Stomach (tissue), 9 donors: ENCODE results near the gene TERB2. TPM values are rescaled to one million over a fixed set of nuclear protein-coding genes. Genes with fewer than 3 reads are reported as not detected.
"Not testable (repeated sequence)": the region's sequence is repeated elsewhere in the genome, so short reads cannot be mapped to it uniquely, and the experiment has no call there.

Source experiments
- DNase-seq, 2 donors: peaks; one replicate each; pipeline versions ENCODE4 v3.0.0 to v3.0.0-alpha.2; 2013 to 2019
- H3K27ac ChIP-seq, 5 donors: fragments of 200-600 bp in 4 of 5; sonication (generic) in 4 of 5; one replicate each; pipeline ENCODE4 v1.5.1; 2013 to 2019; ENCODE audit warnings: mild to moderate bottlenecking in 1 of 5, moderate library complexity in 1 of 5
- H3K27me3 ChIP-seq, 3 donors: fragments of 200-600 bp; sonication (generic); one replicate each; pipeline ENCODE4 v1.5.1; 2017 to 2019; ENCODE audit warnings: mixed run types in 1 of 3
- H3K36me3 ChIP-seq, 4 donors: fragments of 200-600 bp; sonication (generic); 1 replicate in 3 of 4; 2 replicates in 1 of 4; pipeline ENCODE4 v1.5.1; 2016 to 2019
- H3K4me1 ChIP-seq, 4 donors: fragments of 200-600 bp; sonication (generic); one replicate each; pipeline ENCODE4 v1.5.1; 2016 to 2019
- H3K4me3 ChIP-seq, 4 donors: fragments of 200-600 bp; sonication (generic) in 3 of 4; one replicate each; pipeline ENCODE4 v1.5.1; 2016 to 2019; ENCODE audit warnings: mild to moderate bottlenecking in 1 of 4
- H3K9me3 ChIP-seq, 4 donors: fragments of 200-600 bp; sonication (generic); one replicate each; pipeline ENCODE4 v1.5.1; 2016 to 2019
- EP300 ChIP-seq: sonication (generic); formaldehyde crosslinking; IDR thresholded peaks from one replicate; pipeline ENCODE4 v1.6.1; 2017; ENCODE audit warnings: antibody characterized with exemption
- POLR2A ChIP-seq, 4 donors: fragments of 450-650 bp; IDR thresholded peaks; one replicate each; pipeline ENCODE4 v1.6.1; 2016; ENCODE audit warnings: antibody characterized with exemption in 4 of 4, control low read depth in 2 of 4, mild to moderate bottlenecking in 1 of 4, moderate library complexity in 1 of 4
- POLR2AphosphoS5 ChIP-seq, 3 donors: sonication (generic); formaldehyde crosslinking; IDR thresholded peaks; one replicate each; pipeline ENCODE4 v1.6.1; 2016; ENCODE audit warnings: antibody characterized with exemption in 3 of 3
- WGBS, 5 donors: extraction: QIAGEN DNeasy Blood & Tissue Kit in 3 of 5; methylation state at CpG; one replicate each; pipeline versions ENCODE4 v1.1.5 to v1.1.7; 2013 to 2018; 5-methylcytosine and 5-hydroxymethylcytosine counted together
- intact Hi-C: fragments of 100-400 bp; cut with DNase I; formaldehyde crosslinking; loops from one replicate; pipeline ENCODE4 v1.15.1; 2023; ENCODE audit warnings: low total_unique reads
- polyA plus RNA-seq, 3 donors: library from polyadenylated mRNA; stranded (reverse); fragments of 200-250 nt; gene quantifications; one replicate each; pipeline ENCODE4 v1.2.3, GENCODE V29; 2013
- total RNA-seq, 5 donors: library from RNA; depleted of rRNA; stranded (reverse); fragments of >200 nt; gene quantifications; one replicate each; pipeline versions ENCODE4 v1.1.0 to v1.2.3, GENCODE V29; 2014 to 2016
- TF ChIP-seq, protein P1 (sequence below), 7 experiments: fragments of 450-650 bp in 4 of 7; fragments of 200-600 bp in 3 of 7; sonication (generic) in 3 of 7; IDR thresholded peaks; one replicate each; pipeline ENCODE4 v1.5.1; 2016 to 2019; ENCODE audit warnings: antibody characterized with exemption in 7 of 7, control low read depth in 2 of 7, mild to moderate bottlenecking in 1 of 7
- donor health status: healthy with polysubstance abuse.
- donor health status: Bipolar disorder and iron deficiency.
- donor health status: healthy.

Gene TERB2
- total and polyA plus RNA-seq, 8 donors: not detected

GRCh38 chr15:45022871-45023658 is 66.6 kb downstream of the TERB2 start, which contains the start of gene SORD:
TSS of gene SORD (plus strand) at chr15:45023195. CDS start at chr15:45023284, 89 bp downstream.
- peak in 1 of 4 donors; percentile 23 for TF ChIP-seq POLR2A (IDR thresholded peaks at IDR 0.05)
- TF ChIP-seq, protein P1, sequence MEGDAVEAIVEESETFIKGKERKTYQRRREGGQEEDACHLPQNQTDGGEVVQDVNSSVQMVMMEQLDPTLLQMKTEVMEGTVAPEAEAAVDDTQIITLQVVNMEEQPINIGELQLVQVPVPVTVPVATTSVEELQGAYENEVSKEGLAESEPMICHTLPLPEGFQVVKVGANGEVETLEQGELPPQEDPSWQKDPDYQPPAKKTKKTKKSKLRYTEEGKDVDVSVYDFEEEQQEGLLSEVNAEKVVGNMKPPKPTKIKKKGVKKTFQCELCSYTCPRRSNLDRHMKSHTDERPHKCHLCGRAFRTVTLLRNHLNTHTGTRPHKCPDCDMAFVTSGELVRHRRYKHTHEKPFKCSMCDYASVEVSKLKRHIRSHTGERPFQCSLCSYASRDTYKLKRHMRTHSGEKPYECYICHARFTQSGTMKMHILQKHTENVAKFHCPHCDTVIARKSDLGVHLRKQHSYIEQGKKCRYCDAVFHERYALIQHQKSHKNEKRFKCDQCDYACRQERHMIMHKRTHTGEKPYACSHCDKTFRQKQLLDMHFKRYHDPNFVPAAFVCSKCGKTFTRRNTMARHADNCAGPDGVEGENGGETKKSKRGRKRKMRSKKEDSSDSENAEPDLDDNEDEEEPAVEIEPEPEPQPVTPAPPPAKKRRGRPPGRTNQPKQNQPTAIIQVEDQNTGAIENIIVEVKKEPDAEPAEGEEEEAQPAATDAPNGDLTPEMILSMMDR (IDR thresholded peaks at IDR 0.05): no peak
- TF ChIP-seq EP300: no peak
- TF ChIP-seq POLR2AphosphoS5 (IDR thresholded peaks at IDR 0.05): peak; percentile 8 to 68 (median 48)
- intact Hi-C loops: no loop called here
- DNase-seq: peak; percentile 96 to 97
- H3K9me3 ChIP-seq: no peaks in the 10 kb centered on the region
- peak within 1 kb of the TSS; percentile 63 to 81 (median 73) for H3K4me3 ChIP-seq
- WGBS, 5 donors: 0 to 5% (median 1%) methylated on average over 14 to 48 of the region's 48 CpGs
- no peaks in the 10 kb centered on the region for H3K36me3 ChIP-seq
- peaks cover 0 to 7% (median 0%) of the 10 kb centered on the region in 3 donors for H3K27me3 ChIP-seq
- H3K4me1 ChIP-seq: peaks cover 35 to 61% (median 43%) of the 10 kb centered on the region in 4 donors
- peak within 1 kb of the TSS; percentile 75 to 86 (median 79) for H3K27ac ChIP-seq

- H3K9me3 ChIP-seq: no peaks in the 10 kb centered on the region
- H3K4me1 ChIP-seq: peaks cover 35 to 61% (median 43%) of the 10 kb centered on the region in 4 donors
- TF ChIP-seq, protein P1 (IDR thresholded peaks at IDR 0.05): no peak
- TF ChIP-seq POLR2AphosphoS5 (IDR thresholded peaks at IDR 0.05): no peak
- no peak for TF ChIP-seq POLR2A (IDR thresholded peaks at IDR 0.05)
- no peak for TF ChIP-seq EP300
- peak overlapping the region; percentile 75 to 86 (median 79) for H3K27ac ChIP-seq
- intact Hi-C loops: no loop called here
- no peaks in the 10 kb centered on the region for H3K36me3 ChIP-seq
- DNase-seq: peak in 1 of 2 donors; percentile 23
- peak overlapping the region; percentile 63 to 81 (median 73) for H3K4me3 ChIP-seq
- H3K27me3 ChIP-seq: peaks cover 0 to 7% (median 0%) of the 10 kb centered on the region in 3 donors
- 11 to 19% (median 15%) methylated on average over 4 of the region's 4 CpGs for WGBS, 5 donors
Observed at GRCh38 chr15:45023659-45024225, 67.3 kb downstream of the TERB2 start.

DNA sequence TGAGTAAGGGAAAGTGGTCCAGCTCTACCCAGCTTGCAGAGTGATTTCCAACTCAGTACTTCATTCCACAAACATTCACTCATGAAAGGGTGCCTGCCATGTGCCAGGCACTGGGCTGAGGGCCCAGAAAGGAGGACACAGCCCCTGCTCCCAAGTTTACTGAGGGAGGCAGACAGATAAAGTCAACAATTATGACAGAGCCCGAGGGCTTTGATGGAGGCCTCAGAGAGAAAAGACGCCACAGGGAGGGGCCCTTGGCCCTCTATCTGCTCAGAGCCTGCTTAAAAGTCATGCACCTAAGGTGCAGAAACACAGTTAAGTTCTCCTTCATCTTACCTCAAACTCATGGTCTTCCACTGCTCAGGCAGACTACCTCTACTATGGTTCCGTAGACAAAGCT is 68.2 kb downstream of the TERB2 start:
- H3K4me1 ChIP-seq: peaks cover 35 to 61% (median 43%) of the 10 kb centered on the region in 4 donors
- H3K4me3 ChIP-seq, H3K27me3 ChIP-seq, intact Hi-C loops, H3K9me3 ChIP-seq, DNase-seq, H3K27ac ChIP-seq, H3K36me3 ChIP-seq: not testable (repeated sequence)
- WGBS, 5 donors: 51 to 68% (median 58%) methylated on average over 2 to 3 of the region's 3 CpGs

- intact Hi-C loops, DNase-seq, H3K4me3 ChIP-seq, H3K9me3 ChIP-seq, H3K27me3 ChIP-seq, H3K27ac ChIP-seq: not testable (repeated sequence)
- Histone ChIP-seq H3K4me1 (peaks cover 33 to 57% (median 39%) of the 10 kb centered on the region in 4 donors), H3K36me3 (peaks cover 0 to 11% (median 3%) of the 10 kb centered on the region in 4 donors)
- 74 to 98% (median 90%) methylated on average over 3 of the region's 3 CpGs for WGBS, 5 donors
Observed at GRCh38 chr15:45025627-45026026, 69.1 kb downstream of the TERB2 start.

- WGBS, 5 donors: 54 to 68% (median 63%) methylated on average over 5 of the region's 5 CpGs
- DNase-seq: peak; percentile 49 to 58
- Histone ChIP-seq H3K36me3 (peaks cover 0 to 17% (median 5%) of the 10 kb centered on the region in 4 donors), H3K4me1 (peaks cover 23 to 49% (median 29%) of the 10 kb centered on the region in 4 donors), H3K9me3 (peaks cover 0 to 6% (median 0%) of the 10 kb centered on the region in 4 donors), H3K27me3 (no peaks in the 10 kb centered on the region), H3K4me3 (no peak overlapping the region), H3K27ac (peak overlapping the region in 1 of 5 donors; percentile 5)
- intact Hi-C loops: no loop called here
- TF ChIP-seq EP300 (no peak), POLR2AphosphoS5 (IDR thresholded peaks at IDR 0.05) (no peak), POLR2A (IDR thresholded peaks at IDR 0.05) (no peak)
- TF ChIP-seq, protein P1 (IDR thresholded peaks at IDR 0.05): no peak
Observed at GRCh38 chr15:45026651-45027190, 70.2 kb downstream of the TERB2 start.
